NCI-H146 treated with DMSO at 0.1 percent for 48 hours (cell line): ENCODE measurements around the gene PAX6.

Experiments
- DNase-seq: peaks from one replicate; lab custom pipeline; 2025; ENCODE audit not compliant: unreplicated experiment; lab: John Stamatoyannopoulos, UW

The PAX6 gene

GRCh38 chr11:31809541-31809856, 1.6 kb downstream of the PAX6 start:
- no peak for DNase-seq

GRCh38 chr11:31808721-31809540, 2.2 kb downstream of the PAX6 start:
- DNase-seq: no peak

GRCh38 chr11:31807799-31808667, 3.1 kb downstream of the PAX6 start:
- no peak for DNase-seq

GRCh38 chr11:31806928-31807798, 4.0 kb downstream of the PAX6 start:
- no peak for DNase-seq

GRCh38 chr11:31806186-31806927, 4.8 kb downstream of the PAX6 start:
- no peak for DNase-seq

GRCh38 chr11:31805629-31806185, 5.4 kb downstream of the PAX6 start:
- no peak for DNase-seq

- DNase-seq: no peak
These were observed 6.0 kb downstream of the PAX6 start for GRCh38 chr11:31805037-31805628.

- DNase-seq: no peak
These were observed 6.6 kb downstream of the PAX6 start for GRCh38 chr11:31804312-31805036.

GRCh38 chr11:31803813-31804311, 7.3 kb downstream of the PAX6 start:
- no peak for DNase-seq

GRCh38 chr11:31802990-31803812, 7.9 kb downstream of the PAX6 start:
- no peak for DNase-seq

GRCh38 chr11:31802609-31802989, 8.5 kb downstream of the PAX6 start:
- no peak for DNase-seq

GRCh38 chr11:31802000-31802551, 9.0 kb downstream of the PAX6 start:
- DNase-seq: no peak

- DNase-seq: no peak
These were observed 9.8 kb downstream of the PAX6 start for GRCh38 chr11:31801298-31801702.

GRCh38 chr11:31800398-31801265, 10.5 kb downstream of the PAX6 start:
- no peak for DNase-seq

GRCh38 chr11:31799435-31800397, 11.4 kb downstream of the PAX6 start:
- DNase-seq: no peak
